Measurements from ENCODE around the gene TSPAN14. TPM values are rescaled to one million over a fixed set of nuclear protein-coding genes. Genes with fewer than 3 reads are reported as not detected.

Gene TSPAN14
- total and polyA plus RNA-seq, 10 of the 15 experiments (the other 5 are each of a cell fraction or from before 2014, with no cell fraction given) = 2.5 to 31.7 (median 17.9) TPM

DNA sequence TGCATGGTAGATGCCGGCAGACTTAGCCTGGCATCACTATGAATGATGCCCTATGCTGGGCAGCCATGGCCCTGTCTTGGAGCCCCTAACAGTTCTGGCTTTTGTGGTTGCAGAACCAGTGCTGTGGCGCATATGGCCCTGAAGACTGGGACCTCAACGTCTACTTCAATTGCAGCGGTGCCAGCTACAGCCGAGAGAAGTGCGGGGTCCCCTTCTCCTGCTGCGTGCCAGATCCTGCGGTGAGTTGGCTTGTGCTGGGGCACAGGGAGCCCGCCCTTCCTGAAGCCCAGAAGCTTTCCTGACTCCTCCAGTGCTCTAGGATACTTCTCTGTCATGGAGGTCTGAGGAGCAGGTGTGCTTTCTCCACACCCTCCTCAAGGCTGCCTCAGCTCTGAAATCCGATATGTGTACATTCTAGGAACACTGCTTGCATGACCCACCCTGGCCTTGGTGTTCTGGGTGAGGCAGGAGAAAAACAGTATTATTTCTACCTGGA is 58.0 kb downstream of the TSPAN14 start (continued):
- TF ChIP-seq, protein P1, sequence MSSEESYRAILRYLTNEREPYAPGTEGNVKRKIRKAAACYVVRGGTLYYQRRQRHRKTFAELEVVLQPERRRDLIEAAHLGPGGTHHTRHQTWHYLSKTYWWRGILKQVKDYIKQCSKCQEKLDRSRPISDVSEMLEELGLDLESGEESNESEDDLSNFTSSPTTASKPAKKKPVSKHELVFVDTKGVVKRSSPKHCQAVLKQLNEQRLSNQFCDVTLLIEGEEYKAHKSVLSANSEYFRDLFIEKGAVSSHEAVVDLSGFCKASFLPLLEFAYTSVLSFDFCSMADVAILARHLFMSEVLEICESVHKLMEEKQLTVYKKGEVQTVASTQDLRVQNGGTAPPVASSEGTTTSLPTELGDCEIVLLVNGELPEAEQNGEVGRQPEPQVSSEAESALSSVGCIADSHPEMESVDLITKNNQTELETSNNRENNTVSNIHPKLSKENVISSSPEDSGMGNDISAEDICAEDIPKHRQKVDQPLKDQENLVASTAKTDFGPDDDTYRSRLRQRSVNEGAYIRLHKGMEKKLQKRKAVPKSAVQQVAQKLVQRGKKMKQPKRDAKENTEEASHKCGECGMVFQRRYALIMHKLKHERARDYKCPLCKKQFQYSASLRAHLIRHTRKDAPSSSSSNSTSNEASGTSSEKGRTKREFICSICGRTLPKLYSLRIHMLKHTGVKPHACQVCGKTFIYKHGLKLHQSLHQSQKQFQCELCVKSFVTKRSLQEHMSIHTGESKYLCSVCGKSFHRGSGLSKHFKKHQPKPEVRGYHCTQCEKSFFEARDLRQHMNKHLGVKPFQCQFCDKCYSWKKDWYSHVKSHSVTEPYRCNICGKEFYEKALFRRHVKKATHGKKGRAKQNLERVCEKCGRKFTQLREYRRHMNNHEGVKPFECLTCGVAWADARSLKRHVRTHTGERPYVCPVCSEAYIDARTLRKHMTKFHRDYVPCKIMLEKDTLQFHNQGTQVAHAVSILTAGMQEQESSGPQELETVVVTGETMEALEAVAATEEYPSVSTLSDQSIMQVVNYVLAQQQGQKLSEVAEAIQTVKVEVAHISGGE (CRISPR knock-in tag; IDR thresholded peaks at IDR 0.05) = no peak
- TF ChIP-seq LARP7 (IDR thresholded peaks at IDR 0.05) (no peak), ZSCAN29 (IDR thresholded peaks at IDR 0.05) (no peak), RUNX3 (IDR thresholded peaks at IDR 0.05; ENCODE audit: low read length) (no peak), RBBP5 (conservative IDR thresholded peaks at IDR 0.05) (no peak), CREB1 (IDR thresholded peaks at IDR 0.05; ENCODE audit: low read depth) (no peak), RELB (IDR thresholded peaks at IDR 0.05; ENCODE audit: low read depth) (no peak), NFIC (IDR thresholded peaks at IDR 0.05; ENCODE audit: low read depth, low read length) (no peak), NBN (IDR thresholded peaks at IDR 0.05) (no peak), CBX5 (IDR thresholded peaks at IDR 0.05; ENCODE audit: low read depth) (no peak), CHD4 (IDR thresholded peaks at IDR 0.05) (no peak), MYC (IDR thresholded peaks at IDR 0.05; ENCODE audit: insufficient read depth, insufficient read length, insufficient replicate concordance, low read length, severe bottlenecking) (no peak), SIX5 (IDR thresholded peaks at IDR 0.05; ENCODE audit: low read depth, low read length, severe bottlenecking) (no peak), EGR1 (IDR thresholded peaks at IDR 0.05; ENCODE audit: borderline replicate concordance in 1 of 2, low read depth in 2 of 2, low read length in 2 of 2) (no peak), BACH1 (IDR thresholded peaks at IDR 0.05; ENCODE audit: borderline replicate concordance) (no peak)
- TF ChIP-seq, protein P2, sequence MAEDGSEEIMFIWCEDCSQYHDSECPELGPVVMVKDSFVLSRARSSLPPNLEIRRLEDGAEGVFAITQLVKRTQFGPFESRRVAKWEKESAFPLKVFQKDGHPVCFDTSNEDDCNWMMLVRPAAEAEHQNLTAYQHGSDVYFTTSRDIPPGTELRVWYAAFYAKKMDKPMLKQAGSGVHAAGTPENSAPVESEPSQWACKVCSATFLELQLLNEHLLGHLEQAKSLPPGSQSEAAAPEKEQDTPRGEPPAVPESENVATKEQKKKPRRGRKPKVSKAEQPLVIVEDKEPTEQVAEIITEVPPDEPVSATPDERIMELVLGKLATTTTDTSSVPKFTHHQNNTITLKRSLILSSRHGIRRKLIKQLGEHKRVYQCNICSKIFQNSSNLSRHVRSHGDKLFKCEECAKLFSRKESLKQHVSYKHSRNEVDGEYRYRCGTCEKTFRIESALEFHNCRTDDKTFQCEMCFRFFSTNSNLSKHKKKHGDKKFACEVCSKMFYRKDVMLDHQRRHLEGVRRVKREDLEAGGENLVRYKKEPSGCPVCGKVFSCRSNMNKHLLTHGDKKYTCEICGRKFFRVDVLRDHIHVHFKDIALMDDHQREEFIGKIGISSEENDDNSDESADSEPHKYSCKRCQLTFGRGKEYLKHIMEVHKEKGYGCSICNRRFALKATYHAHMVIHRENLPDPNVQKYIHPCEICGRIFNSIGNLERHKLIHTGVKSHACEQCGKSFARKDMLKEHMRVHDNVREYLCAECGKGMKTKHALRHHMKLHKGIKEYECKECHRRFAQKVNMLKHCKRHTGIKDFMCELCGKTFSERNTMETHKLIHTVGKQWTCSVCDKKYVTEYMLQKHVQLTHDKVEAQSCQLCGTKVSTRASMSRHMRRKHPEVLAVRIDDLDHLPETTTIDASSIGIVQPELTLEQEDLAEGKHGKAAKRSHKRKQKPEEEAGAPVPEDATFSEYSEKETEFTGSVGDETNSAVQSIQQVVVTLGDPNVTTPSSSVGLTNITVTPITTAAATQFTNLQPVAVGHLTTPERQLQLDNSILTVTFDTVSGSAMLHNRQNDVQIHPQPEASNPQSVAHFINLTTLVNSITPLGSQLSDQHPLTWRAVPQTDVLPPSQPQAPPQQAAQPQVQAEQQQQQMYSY (CRISPR knock-in tag; IDR thresholded peaks at IDR 0.05) = no peak
